HG02840 (cell line): Measurements from ENCODE around the gene PIGS.

ENCODE experiments used
- ATAC-seq: cut with Tn5 transposase; IDR thresholded peaks from one replicate; pipeline ENCODE4 v1.9.1; 2021; ENCODE audit warnings: mild to moderate bottlenecking, moderate library complexity, moderate number of reproducible peaks; ENCODE audit not compliant: unreplicated experiment, low FRiP score

PIGS gene

DNA sequence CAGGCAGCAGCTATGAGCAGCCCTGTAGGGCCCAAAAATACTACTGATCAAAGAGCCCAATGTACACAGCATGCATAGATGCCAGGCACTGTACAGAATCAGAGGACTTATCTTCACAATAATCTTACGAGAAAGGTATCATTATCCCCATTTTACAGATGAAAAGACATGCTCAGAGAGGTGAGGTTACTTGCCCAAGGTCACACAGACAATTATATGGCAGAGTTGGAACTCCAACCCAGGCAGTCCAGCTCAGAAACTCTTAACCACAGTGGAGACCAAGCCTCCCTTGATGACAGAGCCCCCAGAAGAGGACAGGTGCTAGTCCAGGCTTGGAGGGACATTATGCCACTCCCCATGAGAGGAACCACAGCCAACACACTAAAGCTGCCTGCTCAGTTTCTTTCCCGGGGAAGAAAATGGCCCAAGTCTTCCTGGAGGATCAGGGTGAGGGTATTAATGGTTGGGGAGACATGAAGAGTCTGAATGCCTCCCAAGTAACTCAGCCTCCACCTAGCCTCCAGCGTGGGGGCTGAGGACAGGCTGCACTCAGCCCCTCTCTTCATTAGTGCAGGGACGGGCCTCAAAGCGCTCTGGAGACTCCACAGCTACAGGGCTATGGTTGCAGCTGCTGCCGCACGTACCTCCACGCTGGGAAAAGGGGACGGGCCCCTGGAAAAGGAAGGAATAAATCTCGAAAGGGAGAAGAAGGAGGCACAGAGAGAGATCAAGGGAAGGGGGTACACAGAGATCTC lies 19.7 kb downstream of the PIGS start:
- no peak for ATAC-seq

DNA sequence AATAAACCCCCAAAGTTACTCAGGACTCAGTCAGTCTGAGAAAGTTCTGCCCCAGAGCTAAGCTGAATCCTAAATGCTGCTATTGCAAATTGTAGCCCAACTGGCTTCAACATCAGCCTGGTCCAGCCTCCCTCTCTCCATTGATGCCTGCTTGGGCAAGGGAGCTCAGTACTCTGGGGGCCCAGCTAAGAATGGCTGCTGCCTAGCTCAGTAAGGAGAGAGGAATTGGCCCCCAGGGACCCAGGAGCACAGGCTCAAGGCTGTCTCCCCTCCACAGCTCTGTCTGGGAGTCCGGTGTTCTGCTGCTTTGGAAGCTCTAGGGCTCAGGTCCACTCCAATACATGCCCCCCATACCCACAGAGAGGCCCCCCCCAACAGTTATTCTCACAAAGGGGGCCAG lies 20.5 kb downstream of the PIGS start:
- ATAC-seq: no peak

DNA sequence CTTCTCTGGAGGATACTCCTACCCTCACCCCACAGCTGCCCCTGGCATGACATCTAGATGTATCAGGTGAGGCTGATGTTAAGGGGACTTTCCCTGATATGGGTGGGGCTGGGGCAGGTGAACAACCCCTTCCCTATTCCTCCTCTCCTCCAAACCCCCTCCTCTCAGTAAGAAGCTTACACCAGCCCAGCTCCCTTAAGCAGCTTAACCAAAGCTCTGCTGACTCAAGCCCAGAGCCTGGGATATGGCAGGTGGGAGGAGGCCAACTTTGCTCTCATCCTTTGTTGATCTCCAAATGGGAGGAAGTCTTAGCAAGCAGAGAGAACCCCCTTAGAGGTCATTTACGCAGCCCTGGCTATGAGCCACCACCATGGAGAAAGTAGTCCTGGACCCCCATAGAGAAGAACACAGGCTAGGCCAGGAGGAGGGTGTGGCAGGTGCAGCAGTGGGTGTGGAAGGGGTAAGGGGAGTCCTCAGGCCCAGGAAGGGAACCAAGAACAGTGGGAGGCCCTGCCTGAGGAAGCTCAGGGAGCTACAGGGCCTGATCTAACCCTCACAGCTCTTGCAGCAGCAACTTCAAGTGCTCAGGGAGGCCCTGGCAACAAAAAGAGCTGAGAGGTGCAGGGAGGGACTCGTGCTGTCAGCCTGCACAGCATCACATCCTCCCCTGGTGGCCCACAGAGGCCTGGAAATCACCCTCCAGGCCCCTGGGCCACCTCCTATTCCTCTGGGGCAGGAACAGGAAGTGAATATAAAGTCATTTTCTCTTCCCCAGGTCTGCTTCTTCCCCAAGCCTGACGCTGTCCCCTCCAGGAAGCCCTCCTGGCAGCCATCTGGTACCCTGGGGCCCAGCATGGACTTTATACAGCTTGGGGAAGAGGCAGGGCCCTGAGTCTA lies 21.8 kb downstream of the PIGS start:
- ATAC-seq: no peak

- ATAC-seq: no peak
Measured at GRCh38 chr17:28548417-28549130, 22.8 kb downstream of the PIGS start.

GRCh38 chr17:28547623-28548416 lies 23.5 kb downstream of the PIGS start:
- no peak for ATAC-seq

DNA sequence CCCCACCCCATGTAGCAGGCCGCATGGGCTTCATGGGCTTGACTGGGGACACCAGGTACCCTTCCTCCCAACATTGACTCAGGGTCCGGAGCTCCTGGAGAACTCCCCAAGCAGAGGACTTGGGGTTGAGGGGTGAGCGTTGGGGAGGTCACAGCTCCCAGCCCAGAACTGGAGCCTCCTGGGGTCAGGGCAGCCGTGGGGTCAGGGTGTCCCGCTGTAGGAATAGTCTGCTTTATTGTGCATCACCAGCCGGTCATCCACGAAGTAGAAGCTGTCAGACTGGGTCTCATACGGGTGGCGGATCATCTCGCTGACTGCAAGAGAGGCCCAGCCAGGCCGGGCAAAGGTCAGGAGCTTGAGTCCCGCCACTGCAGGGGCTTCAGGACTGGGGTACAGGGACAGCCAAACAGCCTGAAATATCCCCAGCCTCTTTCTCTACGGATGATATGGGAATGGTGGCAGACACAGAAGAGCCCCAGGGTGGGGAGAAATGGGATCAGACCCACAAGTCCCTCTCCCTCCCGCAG lies 24.2 kb downstream of the PIGS start:
- ATAC-seq: no peak

DNA sequence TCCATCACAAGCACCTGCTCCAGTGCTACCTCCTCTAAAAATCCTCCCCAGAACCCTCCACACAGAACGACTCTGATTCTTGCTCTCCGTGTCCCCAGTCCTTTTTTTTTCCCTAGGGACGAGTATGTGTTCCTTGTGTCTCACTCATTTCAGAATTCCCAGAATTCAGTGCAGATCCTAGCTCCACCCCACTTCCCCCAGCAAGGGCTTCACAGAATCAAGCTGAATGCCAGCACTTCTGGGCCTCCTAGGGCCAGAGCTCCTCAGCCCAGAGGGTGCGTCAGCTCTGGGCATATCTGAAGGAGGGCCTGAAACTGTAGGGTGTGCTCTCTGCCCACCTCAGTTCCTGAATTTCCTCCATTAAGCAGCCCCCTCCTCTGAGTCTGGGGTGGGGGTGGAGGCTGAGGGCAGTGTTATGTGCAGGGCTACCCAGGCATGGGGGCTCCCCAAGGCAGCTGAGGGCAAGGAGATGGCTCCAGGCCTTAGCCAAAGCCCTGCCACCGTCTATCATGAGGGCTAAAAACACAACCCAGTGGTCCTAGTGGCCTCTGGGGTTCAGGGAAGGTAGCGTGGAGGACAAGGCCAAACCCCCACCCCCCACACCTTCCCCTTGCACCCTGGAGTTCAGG lies 25.4 kb downstream of the PIGS start:
- ATAC-seq: no peak

GRCh38 chr17:28545141-28545503 lies 26.2 kb downstream of the PIGS start:
- no peak for ATAC-seq

GRCh38 chr17:28544402-28545140 lies 26.8 kb downstream of the PIGS start:
- ATAC-seq: no peak

- ATAC-seq: no peak
Measured at GRCh38 chr17:28541439-28541838, 29.9 kb downstream of the PIGS start.

DNA sequence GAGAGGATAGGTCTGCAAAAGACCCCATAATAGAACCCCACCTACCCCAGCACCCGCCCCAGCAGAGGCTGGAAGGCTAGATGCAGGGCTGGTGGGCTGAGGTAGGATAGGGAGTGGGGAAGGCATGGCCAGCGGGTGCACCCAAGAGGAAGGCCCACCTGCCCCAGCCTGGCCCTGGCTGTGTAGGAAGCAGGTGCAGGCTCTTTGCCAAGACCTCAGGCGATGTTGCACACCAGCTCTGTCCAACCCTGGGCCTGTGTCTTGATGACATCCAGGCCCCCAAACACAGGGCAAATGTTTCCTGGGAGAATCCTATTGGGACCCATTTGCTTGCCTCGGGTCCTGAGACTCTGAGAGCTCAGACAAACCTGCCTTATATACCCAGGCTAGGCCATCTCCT lies 31.1 kb downstream of the PIGS start:
- no peak for ATAC-seq

DNA sequence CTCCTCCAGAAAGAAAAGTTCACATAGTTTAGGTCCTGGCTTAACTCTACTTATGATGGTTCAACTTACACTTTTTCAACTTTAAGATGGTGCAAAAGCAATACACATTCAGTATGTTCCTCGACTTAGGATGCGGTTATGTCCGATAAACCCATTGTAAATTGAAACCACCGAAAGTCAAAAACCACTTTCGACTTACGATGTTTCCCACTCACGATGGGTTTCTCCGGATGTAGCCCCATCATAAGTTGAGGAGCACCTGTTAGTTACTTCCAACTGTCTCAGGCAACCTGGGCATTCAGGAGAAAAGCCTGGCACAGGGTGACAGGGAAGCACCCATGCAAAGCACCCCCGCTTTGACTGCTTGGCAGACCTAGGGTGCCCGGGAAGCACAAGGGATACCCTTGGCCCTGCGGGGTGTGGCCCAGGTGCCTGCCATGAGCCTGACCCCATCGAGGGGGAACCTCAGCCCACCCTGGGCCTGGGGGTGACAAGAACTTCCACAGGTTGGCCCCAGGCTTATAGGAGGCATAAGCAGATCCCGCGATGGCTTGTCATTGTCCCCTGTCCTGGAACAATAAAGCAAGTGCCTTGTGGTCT lies 32.9 kb downstream of the PIGS start:
- no peak for ATAC-seq

DNA sequence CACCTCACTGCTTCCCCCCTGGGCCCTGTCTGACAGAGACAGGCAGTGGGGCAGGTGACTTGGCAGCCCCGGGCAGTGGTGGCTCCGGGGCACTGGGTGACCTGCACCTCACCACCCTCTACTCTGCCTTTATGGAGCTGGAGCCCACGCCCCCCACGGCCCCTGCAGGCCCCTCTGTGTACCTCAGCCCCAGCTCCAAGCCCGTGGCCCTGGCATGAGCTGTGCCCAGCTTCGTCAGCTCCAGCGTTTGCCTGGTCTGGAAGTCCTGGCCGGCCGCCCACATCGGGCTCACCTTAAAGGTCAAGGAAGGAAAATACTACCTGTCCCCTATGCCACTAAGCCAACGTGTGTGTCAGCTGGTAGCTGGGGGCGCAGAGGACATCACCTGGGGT lies 34.1 kb downstream of the PIGS start:
- ATAC-seq: no peak

DNA sequence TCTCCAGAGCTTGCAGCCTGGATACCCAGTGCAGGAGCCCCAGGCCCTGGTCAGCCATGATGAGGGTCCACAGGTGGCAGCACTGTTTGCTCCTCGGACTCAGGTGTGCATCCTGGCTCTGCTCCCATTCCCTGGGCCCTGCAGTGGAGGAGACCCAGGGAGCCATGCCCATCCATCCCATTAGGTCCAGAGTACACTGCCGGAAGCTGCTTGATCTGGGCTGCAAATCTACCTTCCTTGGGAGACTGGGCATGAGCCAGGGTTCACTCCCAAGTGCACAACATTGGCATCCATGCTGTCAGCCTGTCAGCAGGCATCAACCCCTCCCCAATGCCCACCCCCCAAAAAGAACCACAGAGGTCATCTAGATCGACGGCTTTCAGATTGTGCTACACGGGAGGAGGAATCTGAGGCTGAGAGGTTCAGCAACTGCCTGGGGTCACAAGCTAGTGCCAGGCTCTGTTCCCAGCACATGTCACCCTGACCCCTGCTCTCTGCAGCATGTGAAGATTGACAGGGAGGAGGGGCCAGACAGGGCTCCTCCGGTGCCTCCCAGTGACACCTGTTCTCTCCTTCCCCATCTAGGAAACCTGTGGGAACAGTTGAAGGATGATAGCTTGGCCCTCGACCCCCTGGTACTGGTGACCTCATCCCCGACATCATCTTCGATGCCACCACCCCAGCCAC lies 34.6 kb downstream of the PIGS start:
- no peak for ATAC-seq

DNA sequence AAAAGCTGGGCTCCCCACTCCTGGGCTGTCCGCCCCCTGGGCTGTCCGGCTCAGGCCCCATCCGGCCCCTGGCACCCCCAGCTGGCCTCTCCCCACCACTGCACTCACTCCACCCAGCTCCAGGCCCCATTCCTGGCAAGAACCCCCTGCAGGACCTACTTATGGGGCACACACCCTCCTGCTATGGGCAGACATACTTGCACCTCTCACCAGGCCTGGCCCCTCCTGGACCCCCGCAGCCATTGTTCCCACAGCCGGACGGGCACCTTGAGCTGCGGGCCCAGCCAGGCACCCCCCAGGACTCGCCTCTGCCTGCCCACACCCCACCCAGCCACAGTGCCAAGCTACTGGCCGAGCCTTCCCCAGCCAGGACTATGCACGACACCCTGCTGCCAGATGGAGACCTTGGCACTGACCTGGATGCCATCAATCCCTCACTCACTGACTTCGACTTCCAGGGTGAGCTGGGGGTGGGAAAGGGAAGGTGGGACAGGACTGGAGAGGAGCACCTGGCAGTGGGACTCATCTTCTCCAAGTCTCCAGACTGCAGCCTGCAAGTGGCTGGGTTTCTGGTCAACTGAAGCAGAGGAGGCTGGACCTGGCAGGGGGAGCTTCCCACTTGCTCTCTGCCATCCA lies 36.5 kb downstream of the PIGS start:
- ATAC-seq: no peak

- no peak for ATAC-seq
Measured at GRCh38 chr17:28533091-28533807, 38.1 kb downstream of the PIGS start.
